OCI-LY7 (cell line): ENCODE measurements around the gene FNDC1.

Source experiments
- EZH2phosphoT487 ChIP-seq: fragments of 200-600 bp; sonication (generic); IDR thresholded peaks from 2 replicates; pipeline ENCODE4 v1.6.1; 2018; ENCODE audit warnings: low read depth, borderline replicate concordance, mild to moderate bottlenecking, mixed run types, antibody characterized with exemption, low read length, moderate library complexity, mixed read lengths
- TF ChIP-seq, protein P1 (sequence below): fragments of 200-600 bp; sonication (generic); conservative IDR thresholded peaks from 2 replicates; pipeline ENCODE4 v1.5.1; 2014; ENCODE audit warnings: mild to moderate bottlenecking, antibody characterized with exemption, low read length, moderate library complexity, mixed read lengths

DNA sequence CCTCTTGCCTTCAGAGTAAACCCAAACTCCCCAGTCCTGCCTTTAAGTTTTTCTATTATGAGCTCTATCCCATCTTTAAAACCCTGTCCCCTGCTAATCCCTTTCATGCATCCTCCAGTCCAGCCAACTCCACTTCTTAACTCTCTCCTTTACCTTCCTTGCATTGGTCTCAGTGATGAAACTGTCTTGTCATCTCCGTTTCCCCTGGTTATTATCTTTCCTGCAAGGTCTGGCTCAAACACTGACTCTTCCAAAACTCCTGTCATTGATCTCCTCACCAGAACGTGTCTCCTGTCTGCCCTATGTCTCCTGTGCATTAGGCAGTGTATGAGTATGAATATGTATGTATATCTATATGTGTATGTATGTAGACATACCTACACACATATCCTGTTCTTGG is 11.8 kb upstream of the FNDC1 start:
- TF ChIP-seq, protein P1, sequence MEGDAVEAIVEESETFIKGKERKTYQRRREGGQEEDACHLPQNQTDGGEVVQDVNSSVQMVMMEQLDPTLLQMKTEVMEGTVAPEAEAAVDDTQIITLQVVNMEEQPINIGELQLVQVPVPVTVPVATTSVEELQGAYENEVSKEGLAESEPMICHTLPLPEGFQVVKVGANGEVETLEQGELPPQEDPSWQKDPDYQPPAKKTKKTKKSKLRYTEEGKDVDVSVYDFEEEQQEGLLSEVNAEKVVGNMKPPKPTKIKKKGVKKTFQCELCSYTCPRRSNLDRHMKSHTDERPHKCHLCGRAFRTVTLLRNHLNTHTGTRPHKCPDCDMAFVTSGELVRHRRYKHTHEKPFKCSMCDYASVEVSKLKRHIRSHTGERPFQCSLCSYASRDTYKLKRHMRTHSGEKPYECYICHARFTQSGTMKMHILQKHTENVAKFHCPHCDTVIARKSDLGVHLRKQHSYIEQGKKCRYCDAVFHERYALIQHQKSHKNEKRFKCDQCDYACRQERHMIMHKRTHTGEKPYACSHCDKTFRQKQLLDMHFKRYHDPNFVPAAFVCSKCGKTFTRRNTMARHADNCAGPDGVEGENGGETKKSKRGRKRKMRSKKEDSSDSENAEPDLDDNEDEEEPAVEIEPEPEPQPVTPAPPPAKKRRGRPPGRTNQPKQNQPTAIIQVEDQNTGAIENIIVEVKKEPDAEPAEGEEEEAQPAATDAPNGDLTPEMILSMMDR: no peak
- TF ChIP-seq EZH2phosphoT487: no peak
